Nephron progenitor cell (in vitro differentiated cells): ENCODE measurements around the gene CNTN5.

Source experiments
- DNase-seq: peaks from one replicate; pipeline ENCODE4 v3.0.0; 2021
- H3K27ac Mint-ChIP-seq: 2 replicates; pipeline ENCODE4 v1.8.0; 2021; ENCODE audit warnings: mild to moderate bottlenecking, moderate library complexity, mixed read lengths
- H3K27me3 Mint-ChIP-seq: 2 replicates; pipeline ENCODE4 v1.8.0; 2021; ENCODE audit warnings: mild to moderate bottlenecking, low read depth, mixed read lengths; ENCODE audit not compliant: poor library complexity
- H3K36me3 Mint-ChIP-seq: 2 replicates; pipeline ENCODE4 v1.8.0; 2021; ENCODE audit warnings: low read depth, mixed read lengths
- H3K4me1 Mint-ChIP-seq: 2 replicates; pipeline ENCODE4 v1.8.0; 2021; ENCODE audit warnings: mixed read lengths
- H3K4me3 Mint-ChIP-seq: 2 replicates; pipeline ENCODE4 v1.8.0; 2021; ENCODE audit warnings: mild to moderate bottlenecking, moderate library complexity, mixed read lengths
- H3K9me3 Mint-ChIP-seq: 2 replicates; pipeline ENCODE4 v1.8.0; 2021; ENCODE audit warnings: mild to moderate bottlenecking, moderate library complexity, mixed read lengths
- TF ChIP-seq, protein P1 (sequence below): fragments of 200-600 bp; sonication (generic); IDR thresholded peaks from 2 replicates; pipeline ENCODE4 v1.5.0; 2021; ENCODE audit warnings: antibody characterized with exemption

The CNTN5 gene

DNA sequence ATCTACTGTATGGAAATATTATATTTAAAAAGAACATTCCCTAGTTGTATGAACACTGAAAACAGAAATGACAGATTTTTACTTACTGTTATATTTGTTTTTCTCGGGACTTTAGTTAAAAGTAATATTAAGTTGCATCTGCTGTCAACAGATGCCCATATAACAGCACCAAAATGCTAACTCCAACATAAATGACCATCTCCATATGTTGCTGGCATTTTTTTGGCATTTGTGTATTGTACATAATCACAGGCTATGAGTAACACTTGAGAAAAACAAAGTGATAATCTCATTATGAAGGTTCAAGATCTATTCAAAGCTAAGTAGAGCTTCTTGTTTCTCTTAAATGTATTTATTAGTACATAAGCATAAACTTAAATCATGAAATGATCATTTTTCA, 172.0 kb downstream of the CNTN5 start:
- no peak for DNase-seq
- Mint-ChIP-seq H3K4me1 (no peaks in the 10 kb centered on the region), H3K9me3 (no peaks in the 10 kb centered on the region), H3K27me3 (no peaks in the 10 kb centered on the region), H3K4me3 (no peak overlapping the region), H3K36me3 (no peaks in the 10 kb centered on the region), H3K27ac (no peak overlapping the region)
- TF ChIP-seq, protein P1, sequence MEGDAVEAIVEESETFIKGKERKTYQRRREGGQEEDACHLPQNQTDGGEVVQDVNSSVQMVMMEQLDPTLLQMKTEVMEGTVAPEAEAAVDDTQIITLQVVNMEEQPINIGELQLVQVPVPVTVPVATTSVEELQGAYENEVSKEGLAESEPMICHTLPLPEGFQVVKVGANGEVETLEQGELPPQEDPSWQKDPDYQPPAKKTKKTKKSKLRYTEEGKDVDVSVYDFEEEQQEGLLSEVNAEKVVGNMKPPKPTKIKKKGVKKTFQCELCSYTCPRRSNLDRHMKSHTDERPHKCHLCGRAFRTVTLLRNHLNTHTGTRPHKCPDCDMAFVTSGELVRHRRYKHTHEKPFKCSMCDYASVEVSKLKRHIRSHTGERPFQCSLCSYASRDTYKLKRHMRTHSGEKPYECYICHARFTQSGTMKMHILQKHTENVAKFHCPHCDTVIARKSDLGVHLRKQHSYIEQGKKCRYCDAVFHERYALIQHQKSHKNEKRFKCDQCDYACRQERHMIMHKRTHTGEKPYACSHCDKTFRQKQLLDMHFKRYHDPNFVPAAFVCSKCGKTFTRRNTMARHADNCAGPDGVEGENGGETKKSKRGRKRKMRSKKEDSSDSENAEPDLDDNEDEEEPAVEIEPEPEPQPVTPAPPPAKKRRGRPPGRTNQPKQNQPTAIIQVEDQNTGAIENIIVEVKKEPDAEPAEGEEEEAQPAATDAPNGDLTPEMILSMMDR: no peak

GRCh38 chr11:99197477-99197876, 176.7 kb downstream of the CNTN5 start:
- no peak overlapping the region for H3K4me3 Mint-ChIP-seq
- H3K36me3 Mint-ChIP-seq: no peaks in the 10 kb centered on the region
- no peaks in the 10 kb centered on the region for H3K9me3 Mint-ChIP-seq
- no peak for DNase-seq
- H3K4me1 Mint-ChIP-seq: no peaks in the 10 kb centered on the region
- H3K27me3 Mint-ChIP-seq: peaks cover 2% of the 10 kb centered on the region
- H3K27ac Mint-ChIP-seq: no peak overlapping the region
- TF ChIP-seq, protein P1: no peak

DNA sequence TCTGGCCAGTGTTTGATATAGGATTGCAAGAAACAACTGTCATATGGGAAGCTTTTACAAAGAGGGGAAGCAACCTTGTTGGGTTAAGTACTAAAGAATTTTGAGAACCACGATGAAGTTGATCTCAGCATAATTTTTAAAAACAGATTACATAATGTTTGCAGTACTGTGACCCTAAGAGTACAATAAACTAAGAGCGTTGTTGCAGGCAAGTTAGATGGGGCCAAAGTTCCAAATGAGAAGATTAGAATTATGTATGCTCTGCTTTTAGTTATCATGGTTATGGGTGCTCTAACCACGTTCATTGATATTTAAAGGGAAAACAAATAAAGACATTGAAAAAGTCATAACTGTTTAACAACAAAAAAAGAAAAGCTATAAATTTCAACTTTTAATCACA, 177.5 kb downstream of the CNTN5 start:
- Mint-ChIP-seq H3K27ac (no peak overlapping the region), H3K27me3 (peaks cover 2% of the 10 kb centered on the region), H3K4me1 (no peaks in the 10 kb centered on the region), H3K36me3 (no peaks in the 10 kb centered on the region), H3K9me3 (no peaks in the 10 kb centered on the region), H3K4me3 (no peak overlapping the region)
- TF ChIP-seq, protein P1: no peak
- no peak for DNase-seq

GRCh38 chr11:99199341-99199740, 178.6 kb downstream of the CNTN5 start:
- Mint-ChIP-seq H3K27me3 (peaks cover 2% of the 10 kb centered on the region), H3K4me1 (no peaks in the 10 kb centered on the region), H3K9me3 (no peaks in the 10 kb centered on the region), H3K4me3 (no peak overlapping the region), H3K27ac (no peak overlapping the region), H3K36me3 (no peaks in the 10 kb centered on the region)
- DNase-seq: no peak
- TF ChIP-seq, protein P1: no peak

GRCh38 chr11:99200720-99201119, 180.0 kb downstream of the CNTN5 start:
- Mint-ChIP-seq H3K4me3 (no peak overlapping the region), H3K27me3 (peaks cover 2% of the 10 kb centered on the region), H3K9me3 (no peaks in the 10 kb centered on the region)

GRCh38 chr11:99208813-99209212, 188.1 kb downstream of the CNTN5 start:
- no peak overlapping the region for H3K27ac Mint-ChIP-seq
- no peaks in the 10 kb centered on the region for H3K36me3 Mint-ChIP-seq
- no peaks in the 10 kb centered on the region for H3K4me1 Mint-ChIP-seq
- no peaks in the 10 kb centered on the region for H3K27me3 Mint-ChIP-seq
- no peak for DNase-seq
- H3K4me3 Mint-ChIP-seq: no peak overlapping the region
- no peaks in the 10 kb centered on the region for H3K9me3 Mint-ChIP-seq
- TF ChIP-seq, protein P1: no peak

More at GRCh38 chr11:99200720-99201119, 180.0 kb downstream of the CNTN5 start:
- Mint-ChIP-seq H3K27ac (no peak overlapping the region), H3K36me3 (no peaks in the 10 kb centered on the region), H3K4me1 (no peaks in the 10 kb centered on the region)
- DNase-seq: no peak
- TF ChIP-seq, protein P1: no peak
